Measurements from ENCODE around the gene RBM47.

The RBM47 gene

DNA sequence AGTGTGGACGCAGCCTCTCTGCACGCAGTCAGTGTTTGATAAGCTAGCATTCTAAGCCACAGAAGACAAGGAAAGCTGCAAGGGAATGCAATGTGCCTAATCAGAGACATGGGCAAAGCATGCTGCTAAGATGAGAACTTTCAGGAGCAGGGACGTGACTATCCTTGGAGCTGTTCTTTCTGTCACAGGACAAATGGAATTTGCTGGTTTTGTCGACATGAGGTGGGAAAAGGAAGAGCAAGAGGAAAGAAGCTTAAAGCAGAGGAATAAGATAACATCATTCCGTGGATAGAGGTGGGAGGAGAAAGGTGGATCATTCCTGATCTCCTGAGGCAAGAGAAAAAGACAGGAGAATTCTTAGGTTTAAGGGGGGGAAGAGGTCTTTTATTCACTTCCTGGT lies 33.7 kb downstream of the RBM47 start:
- no peak for TF ChIP-seq FOXM1 (IDR thresholded peaks at IDR 0.05; ENCODE audit: borderline replicate concordance, low read depth)
- TF ChIP-seq, protein P1, sequence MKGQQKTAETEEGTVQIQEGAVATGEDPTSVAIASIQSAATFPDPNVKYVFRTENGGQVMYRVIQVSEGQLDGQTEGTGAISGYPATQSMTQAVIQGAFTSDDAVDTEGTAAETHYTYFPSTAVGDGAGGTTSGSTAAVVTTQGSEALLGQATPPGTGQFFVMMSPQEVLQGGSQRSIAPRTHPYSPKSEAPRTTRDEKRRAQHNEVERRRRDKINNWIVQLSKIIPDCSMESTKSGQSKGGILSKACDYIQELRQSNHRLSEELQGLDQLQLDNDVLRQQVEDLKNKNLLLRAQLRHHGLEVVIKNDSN (IDR thresholded peaks at IDR 0.05): no peak
- TF ChIP-seq, protein P2, sequence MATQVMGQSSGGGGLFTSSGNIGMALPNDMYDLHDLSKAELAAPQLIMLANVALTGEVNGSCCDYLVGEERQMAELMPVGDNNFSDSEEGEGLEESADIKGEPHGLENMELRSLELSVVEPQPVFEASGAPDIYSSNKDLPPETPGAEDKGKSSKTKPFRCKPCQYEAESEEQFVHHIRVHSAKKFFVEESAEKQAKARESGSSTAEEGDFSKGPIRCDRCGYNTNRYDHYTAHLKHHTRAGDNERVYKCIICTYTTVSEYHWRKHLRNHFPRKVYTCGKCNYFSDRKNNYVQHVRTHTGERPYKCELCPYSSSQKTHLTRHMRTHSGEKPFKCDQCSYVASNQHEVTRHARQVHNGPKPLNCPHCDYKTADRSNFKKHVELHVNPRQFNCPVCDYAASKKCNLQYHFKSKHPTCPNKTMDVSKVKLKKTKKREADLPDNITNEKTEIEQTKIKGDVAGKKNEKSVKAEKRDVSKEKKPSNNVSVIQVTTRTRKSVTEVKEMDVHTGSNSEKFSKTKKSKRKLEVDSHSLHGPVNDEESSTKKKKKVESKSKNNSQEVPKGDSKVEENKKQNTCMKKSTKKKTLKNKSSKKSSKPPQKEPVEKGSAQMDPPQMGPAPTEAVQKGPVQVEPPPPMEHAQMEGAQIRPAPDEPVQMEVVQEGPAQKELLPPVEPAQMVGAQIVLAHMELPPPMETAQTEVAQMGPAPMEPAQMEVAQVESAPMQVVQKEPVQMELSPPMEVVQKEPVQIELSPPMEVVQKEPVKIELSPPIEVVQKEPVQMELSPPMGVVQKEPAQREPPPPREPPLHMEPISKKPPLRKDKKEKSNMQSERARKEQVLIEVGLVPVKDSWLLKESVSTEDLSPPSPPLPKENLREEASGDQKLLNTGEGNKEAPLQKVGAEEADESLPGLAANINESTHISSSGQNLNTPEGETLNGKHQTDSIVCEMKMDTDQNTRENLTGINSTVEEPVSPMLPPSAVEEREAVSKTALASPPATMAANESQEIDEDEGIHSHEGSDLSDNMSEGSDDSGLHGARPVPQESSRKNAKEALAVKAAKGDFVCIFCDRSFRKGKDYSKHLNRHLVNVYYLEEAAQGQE (IDR thresholded peaks at IDR 0.05; ENCODE audit: low read depth): no peak
- TF ChIP-seq CEBPB (IDR thresholded peaks at IDR 0.05): no peak
- no peak for TF ChIP-seq CREB1 (IDR thresholded peaks at IDR 0.05; ENCODE audit: low read depth)
- no peak for TF ChIP-seq ZBTB7A (IDR thresholded peaks at IDR 0.05; ENCODE audit: low read depth)
- no peak for TF ChIP-seq RAD21 (IDR thresholded peaks at IDR 0.05; ENCODE audit: low read depth)
- TF ChIP-seq, protein P3, sequence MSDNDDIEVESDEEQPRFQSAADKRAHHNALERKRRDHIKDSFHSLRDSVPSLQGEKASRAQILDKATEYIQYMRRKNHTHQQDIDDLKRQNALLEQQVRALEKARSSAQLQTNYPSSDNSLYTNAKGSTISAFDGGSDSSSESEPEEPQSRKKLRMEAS (IDR thresholded peaks at IDR 0.05): no peak
- TF ChIP-seq EP300 (IDR thresholded peaks at IDR 0.05; ENCODE audit: borderline replicate concordance): no peak
- no peak for TF ChIP-seq TAF1 (IDR thresholded peaks at IDR 0.05; ENCODE audit: low read depth)
- no peak for TF ChIP-seq YY1 (IDR thresholded peaks at IDR 0.05; ENCODE audit: low read depth)
- TF ChIP-seq NFIC (IDR thresholded peaks at IDR 0.05): no peak
- no peak for TF ChIP-seq TEAD4 (IDR thresholded peaks at IDR 0.05)

DNA sequence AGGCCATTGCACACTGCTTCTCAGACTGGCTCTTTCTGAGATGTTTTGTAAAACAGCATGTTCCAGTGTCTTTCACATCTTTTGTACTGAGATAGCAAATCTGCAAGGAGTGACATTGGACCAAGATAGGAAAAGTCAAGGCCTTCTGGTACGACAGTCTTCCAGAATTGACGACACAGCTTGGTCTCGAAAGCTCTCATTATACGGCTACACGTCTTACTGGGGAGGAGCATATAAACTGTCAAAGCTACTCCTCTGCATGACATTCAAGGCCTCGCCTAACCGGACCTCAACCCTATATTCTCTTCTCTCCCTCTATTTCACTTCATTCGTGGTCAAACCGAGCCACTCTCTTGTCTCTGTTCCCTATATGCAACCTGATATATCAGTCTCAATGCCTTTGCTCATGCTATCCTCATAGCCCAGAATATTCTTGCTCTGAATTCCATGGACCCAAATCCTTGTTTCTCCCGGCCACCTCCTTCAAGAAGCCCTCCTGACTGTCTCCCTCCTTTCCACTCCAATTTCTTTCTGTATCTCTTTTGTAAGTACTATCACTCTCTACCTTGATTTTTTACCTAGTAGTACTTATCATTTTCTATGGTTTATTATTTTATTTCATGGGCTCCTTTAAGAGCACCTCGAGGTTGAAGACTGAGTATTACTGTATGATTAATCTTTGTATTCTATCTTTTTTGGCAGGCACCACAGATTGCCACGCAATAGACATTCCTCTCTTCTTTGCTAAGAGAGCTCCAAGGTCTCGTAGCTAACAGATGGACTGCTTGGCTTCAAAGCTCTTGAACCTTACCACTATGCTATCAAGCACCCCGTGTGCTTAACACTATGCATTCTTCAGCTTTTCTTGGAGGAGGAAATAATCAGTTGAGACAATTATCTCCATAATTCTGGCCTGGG lies 35.1 kb downstream of the RBM47 start:
- TF ChIP-seq RAD21 (IDR thresholded peaks at IDR 0.05; ENCODE audit: low read depth) (no peak), TEAD4 (IDR thresholded peaks at IDR 0.05) (no peak), YY1 (IDR thresholded peaks at IDR 0.05; ENCODE audit: low read depth) (no peak), FOXM1 (IDR thresholded peaks at IDR 0.05; ENCODE audit: borderline replicate concordance, low read depth) (no peak), CREB1 (IDR thresholded peaks at IDR 0.05; ENCODE audit: low read depth) (no peak), EP300 (IDR thresholded peaks at IDR 0.05; ENCODE audit: borderline replicate concordance) (no peak), TAF1 (IDR thresholded peaks at IDR 0.05; ENCODE audit: low read depth) (no peak), NFIC (IDR thresholded peaks at IDR 0.05) (no peak), CEBPB (IDR thresholded peaks at IDR 0.05) (no peak), EGR1 (IDR thresholded peaks at IDR 0.05) (no peak), ZBTB7A (IDR thresholded peaks at IDR 0.05; ENCODE audit: low read depth) (no peak), TCF12 (IDR thresholded peaks at IDR 0.05; ENCODE audit: low read depth) (no peak)
- TF ChIP-seq, protein P3 (IDR thresholded peaks at IDR 0.05): no peak
- TF ChIP-seq, protein P2 (IDR thresholded peaks at IDR 0.05; ENCODE audit: low read depth): no peak
- TF ChIP-seq, protein P1 (IDR thresholded peaks at IDR 0.05): no peak

DNA sequence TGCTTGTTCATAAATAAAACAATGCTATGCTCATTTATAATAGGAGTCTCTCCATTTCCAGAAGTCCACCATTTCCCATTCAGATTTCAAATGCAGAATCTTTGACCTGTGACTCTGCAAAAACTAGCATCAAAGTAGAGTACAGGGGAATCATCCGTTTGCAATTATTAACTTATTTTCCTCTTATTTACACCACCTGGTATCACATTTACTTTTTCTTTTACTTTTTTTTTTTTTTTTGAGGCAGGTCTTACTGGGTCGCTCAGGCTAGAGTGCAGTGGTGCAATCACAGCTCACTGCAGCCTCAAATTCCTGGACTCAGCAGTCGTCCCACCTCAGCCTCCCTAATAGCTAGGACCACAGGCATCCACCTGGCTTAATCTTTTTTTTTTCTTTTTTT lies 37.6 kb downstream of the RBM47 start:
- TF ChIP-seq FOXM1 (IDR thresholded peaks at IDR 0.05; ENCODE audit: borderline replicate concordance, low read depth): no peak
- TF ChIP-seq RAD21 (IDR thresholded peaks at IDR 0.05; ENCODE audit: low read depth): no peak
- TF ChIP-seq EP300 (IDR thresholded peaks at IDR 0.05; ENCODE audit: borderline replicate concordance): no peak
- TF ChIP-seq EGR1 (IDR thresholded peaks at IDR 0.05): no peak
- no peak for TF ChIP-seq TEAD4 (IDR thresholded peaks at IDR 0.05)
- TF ChIP-seq, protein P2 (IDR thresholded peaks at IDR 0.05; ENCODE audit: low read depth): no peak
- TF ChIP-seq, protein P1 (IDR thresholded peaks at IDR 0.05): no peak
- no peak for TF ChIP-seq CEBPB (IDR thresholded peaks at IDR 0.05)
- TF ChIP-seq NFIC (IDR thresholded peaks at IDR 0.05): no peak
- TF ChIP-seq ZBTB7A (IDR thresholded peaks at IDR 0.05; ENCODE audit: low read depth): no peak
- TF ChIP-seq TCF12 (IDR thresholded peaks at IDR 0.05; ENCODE audit: low read depth): no peak
